ENCODE measurements around the gene CHD6.

CHD6 gene

GRCh38 chr20:41617902-41618806 lies at the start of gene CHD6:
TSS of gene CHD6 (minus strand) at chr20:41618377. CDS start at chr20:41551337, 67,040 bp downstream.
- in situ Hi-C loops (cut with MboI; ENCODE audit: low sequenced_read_pairs): no loop called here

- in situ Hi-C loops (cut with MboI; ENCODE audit: low sequenced_read_pairs): no loop called here
Measured at GRCh38 chr20:41664584-41664983, 46.4 kb upstream of the CHD6 start.

DNA sequence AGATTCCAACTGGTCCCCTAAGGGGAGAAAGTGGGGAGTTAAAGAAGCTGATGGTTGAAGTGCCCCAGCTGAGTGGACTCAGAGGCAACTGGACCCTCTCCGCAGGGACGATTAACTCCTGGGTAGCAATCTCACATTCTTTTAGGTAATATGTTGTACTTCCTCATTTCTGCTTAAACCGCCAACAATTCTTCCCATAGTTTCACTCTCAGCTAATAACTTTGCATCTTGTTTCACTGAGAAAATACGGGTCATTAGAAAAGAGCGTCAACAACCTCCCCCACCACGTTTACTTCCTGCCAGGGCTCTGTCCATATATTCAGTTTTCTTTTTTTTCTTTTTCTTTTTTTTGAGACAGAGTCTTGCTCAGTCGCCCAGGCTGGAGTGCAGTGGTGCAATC lies 39.5 kb upstream of the CHD6 start:
- in situ Hi-C loops (cut with MboI; ENCODE audit: low sequenced_read_pairs): no loop called here

GRCh38 chr20:41655962-41656618 lies 37.9 kb upstream of the CHD6 start:
- in situ Hi-C loops (cut with MboI; ENCODE audit: low sequenced_read_pairs): no loop called here

GRCh38 chr20:41654884-41655283 lies 36.7 kb upstream of the CHD6 start:
- in situ Hi-C loops (cut with MboI; ENCODE audit: low sequenced_read_pairs): no loop called here

GRCh38 chr20:41654292-41654691 lies 36.1 kb upstream of the CHD6 start:
- in situ Hi-C loops (cut with MboI; ENCODE audit: low sequenced_read_pairs): no loop called here

DNA sequence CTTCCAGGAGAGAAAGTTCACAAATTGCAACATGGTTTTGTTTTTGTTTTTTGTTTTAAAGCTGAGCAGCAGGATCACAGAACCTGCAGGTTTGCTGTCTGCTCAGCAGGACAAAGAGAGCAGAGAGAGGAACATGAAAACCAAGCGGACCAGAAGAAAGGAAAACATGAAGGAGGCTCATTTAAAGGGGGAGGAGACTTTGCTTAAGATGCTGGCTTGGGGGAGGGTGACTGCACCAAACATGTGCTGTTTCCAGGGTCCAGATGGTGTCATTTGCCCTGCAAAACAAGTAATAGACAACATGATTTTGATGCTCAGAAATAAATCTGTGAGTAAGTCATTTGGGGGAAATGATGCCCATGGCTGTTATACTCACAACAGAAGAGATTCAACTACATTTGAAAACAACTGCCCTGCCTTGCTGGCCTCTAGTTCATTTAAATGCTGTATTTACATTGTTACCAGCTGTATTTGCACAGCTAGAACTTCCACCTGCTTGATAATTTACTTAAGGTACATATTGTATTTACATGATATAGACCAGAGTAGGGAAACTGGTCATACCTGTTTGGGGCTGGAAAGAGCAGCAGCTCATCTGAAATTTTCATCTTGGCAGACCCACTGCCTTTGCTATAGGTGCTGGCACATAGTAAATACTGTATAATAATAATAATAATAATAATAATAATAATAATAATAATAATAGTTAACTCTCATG lies 32.2 kb upstream of the CHD6 start:
- in situ Hi-C loops (cut with MboI; ENCODE audit: low sequenced_read_pairs): no loop called here

DNA sequence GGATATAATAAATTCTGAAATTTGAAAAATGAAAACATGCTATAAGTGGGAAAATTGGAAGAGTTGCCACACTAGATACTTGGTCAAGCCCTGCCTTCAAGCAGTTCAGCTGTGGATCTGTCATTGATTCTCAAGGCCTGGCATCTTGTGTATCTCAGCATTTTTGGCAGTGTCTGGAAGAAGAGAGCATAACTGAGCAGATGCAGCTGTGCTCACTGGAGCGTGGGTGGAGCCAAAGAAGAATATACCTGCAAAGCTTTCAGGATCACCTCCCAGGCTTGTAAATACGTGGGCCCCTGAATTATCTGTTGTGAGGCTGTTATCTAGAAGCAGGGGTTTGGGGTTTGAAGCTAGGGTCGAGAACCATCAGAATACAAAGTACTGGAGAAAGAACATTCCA lies 31.3 kb upstream of the CHD6 start:
- in situ Hi-C loops (cut with MboI; ENCODE audit: low sequenced_read_pairs): no loop called here

GRCh38 chr20:41645372-41645771 lies 27.2 kb upstream of the CHD6 start:
- in situ Hi-C loops (cut with MboI; ENCODE audit: low sequenced_read_pairs): no loop called here

- in situ Hi-C loops (cut with MboI; ENCODE audit: low sequenced_read_pairs): no loop called here
Measured at GRCh38 chr20:41643504-41643938, 25.3 kb upstream of the CHD6 start.

- in situ Hi-C loops (cut with MboI; ENCODE audit: low sequenced_read_pairs): no loop called here
Measured at GRCh38 chr20:41639630-41640029, 21.5 kb upstream of the CHD6 start.

GRCh38 chr20:41638456-41638855 lies 20.3 kb upstream of the CHD6 start:
- in situ Hi-C loops (cut with MboI; ENCODE audit: low sequenced_read_pairs): no loop called here

DNA sequence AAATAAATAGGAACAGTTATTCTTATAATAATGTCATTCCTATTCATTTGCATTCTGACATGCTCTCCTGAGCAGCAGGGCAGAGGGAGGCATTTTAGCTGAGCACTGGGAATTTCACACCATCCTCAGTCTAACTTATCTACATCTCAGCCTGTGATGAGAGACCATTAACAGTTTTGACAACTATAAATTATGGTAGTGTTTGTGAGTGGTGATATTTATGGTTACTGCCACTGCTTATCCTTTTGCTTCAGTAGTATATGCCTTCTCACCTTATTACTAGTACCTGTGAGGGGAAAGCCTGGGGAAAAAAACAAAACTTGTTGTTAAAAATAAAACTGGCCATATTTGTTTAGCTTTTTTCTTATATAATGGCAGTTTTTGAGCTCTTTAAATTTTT lies 17.0 kb upstream of the CHD6 start:
- in situ Hi-C loops (cut with MboI; ENCODE audit: low sequenced_read_pairs): no loop called here

DNA sequence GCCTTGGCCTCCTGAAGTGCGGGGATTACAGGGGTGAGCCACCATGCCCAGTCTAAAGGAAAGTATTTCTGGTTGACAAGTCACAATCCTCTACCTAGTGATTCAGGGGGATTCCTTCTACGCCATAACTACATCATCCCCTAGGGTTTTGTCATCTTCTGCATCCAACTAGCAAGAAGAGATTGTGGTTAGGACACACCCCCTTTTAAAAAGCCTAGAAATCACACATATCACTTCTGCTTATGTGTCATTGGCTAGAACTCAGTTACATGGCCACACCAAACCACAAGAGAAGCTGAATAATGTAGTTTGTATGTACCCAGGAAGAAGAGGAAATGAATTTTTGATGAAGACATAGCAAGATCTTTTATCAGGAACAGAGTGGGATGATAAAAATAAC lies 14.7 kb upstream of the CHD6 start:
- in situ Hi-C loops (cut with MboI; ENCODE audit: low sequenced_read_pairs): no loop called here

GRCh38 chr20:41631826-41632225 lies 13.6 kb upstream of the CHD6 start:
- in situ Hi-C loops (cut with MboI; ENCODE audit: low sequenced_read_pairs): no loop called here

DNA sequence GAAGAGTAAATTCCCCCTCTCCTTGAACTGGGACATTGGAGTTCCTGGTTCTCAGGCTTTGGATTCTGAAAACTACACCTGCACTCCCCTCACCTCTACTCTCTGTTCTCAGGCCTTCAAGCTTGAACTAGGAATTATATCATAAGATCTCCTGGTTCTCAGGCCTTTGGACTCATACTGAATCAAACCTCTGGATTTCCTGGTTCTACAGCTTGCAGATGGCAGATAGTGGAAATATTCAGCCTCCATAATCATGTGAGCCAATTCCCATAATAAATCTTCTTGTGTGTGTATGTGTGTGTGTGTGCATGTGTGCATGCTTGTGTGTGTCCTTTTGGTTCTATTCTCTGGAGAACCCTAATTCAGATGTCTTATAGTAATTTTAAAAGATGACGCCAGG lies 12.7 kb upstream of the CHD6 start:
- in situ Hi-C loops (cut with MboI; ENCODE audit: low sequenced_read_pairs): no loop called here

DNA sequence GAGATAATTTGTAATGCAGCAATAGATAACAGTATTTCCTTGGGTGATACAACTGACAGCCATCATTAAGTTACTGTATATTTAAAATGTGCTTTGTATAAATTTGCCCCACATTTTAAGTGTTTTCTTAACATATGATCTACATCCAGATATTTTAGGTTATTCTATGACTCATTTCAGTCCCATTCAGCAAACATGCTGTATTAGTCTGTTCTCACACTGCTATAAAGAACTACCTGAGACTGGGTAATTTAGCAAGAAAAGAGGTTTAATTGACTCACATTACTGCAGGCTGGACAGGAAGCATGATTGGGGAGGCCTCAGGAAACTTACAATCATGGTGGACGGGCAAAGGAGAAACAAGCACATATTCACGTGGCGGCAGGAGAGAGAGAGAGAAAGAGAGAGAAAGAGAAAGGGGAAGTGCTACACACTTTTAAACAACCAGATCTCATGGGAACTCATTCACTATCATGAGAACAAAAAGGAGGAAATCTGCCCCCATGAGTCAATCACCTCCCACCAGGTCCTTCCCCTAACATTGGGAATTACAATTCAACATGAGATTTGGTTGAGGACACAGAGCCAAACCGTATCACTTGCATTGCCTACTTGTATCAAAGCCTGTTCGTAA lies 9.6 kb upstream of the CHD6 start:
- in situ Hi-C loops (cut with MboI; ENCODE audit: low sequenced_read_pairs): no loop called here

- in situ Hi-C loops (cut with MboI; ENCODE audit: low sequenced_read_pairs): no loop called here
Measured at GRCh38 chr20:41627001-41627495, 8.9 kb upstream of the CHD6 start.

DNA sequence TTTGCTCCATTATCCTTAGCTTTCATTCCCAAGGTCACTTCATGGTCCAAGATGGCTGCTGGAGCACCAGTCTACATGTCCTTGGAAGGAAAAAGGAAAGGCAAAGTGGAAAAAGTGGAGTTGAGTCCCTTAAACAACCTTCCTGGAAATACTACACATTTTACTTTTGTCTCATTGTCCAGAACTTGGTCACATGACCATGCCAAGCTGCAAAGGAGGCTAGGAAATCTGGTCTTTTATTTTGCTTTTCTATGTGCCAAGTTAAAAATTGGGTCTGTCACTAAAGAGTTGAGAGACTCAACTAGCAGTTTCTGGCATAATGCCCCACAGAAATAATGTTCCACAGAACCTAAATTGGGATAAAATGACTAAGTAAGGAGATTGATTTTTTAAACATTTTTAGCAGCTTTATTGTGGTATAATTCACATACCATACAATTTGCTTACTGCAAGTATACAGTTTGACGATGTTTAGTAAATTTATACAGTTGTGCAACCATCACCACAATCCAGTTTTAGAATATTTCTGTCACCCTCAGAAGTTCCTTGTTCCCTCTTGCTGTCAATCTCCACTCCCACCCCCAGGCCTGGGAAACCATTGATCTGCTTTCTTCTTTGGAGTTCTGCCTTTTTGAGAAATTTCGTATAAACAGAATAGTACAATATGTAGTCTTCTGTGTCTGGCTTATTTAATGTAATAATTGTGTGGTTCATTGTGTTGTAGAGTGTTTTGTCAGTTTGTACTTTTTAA lies 5.6 kb upstream of the CHD6 start:
- in situ Hi-C loops (cut with MboI; ENCODE audit: low sequenced_read_pairs): no loop called here

GRCh38 chr20:41622584-41622983 lies 4.4 kb upstream of the CHD6 start:
- in situ Hi-C loops (cut with MboI; ENCODE audit: low sequenced_read_pairs): no loop called here

All from HL-60/S4 (cell line).